Vagina (tissue), 2 donors: Measurements from ENCODE around the gene HTRA3.

Source experiments
- POLR2A ChIP-seq, 2 donors: fragments of 450-650 bp; IDR thresholded peaks; one replicate each; pipeline ENCODE4 v1.6.1; 2017; ENCODE audit warnings: antibody characterized with exemption in 2 of 2, mild to moderate bottlenecking in 2 of 2, moderate library complexity in 2 of 2
- POLR2AphosphoS5 ChIP-seq, 2 donors: sonication (generic); formaldehyde crosslinking; IDR thresholded peaks; one replicate each; pipeline ENCODE4 v1.9.0; 2017; ENCODE audit warnings: antibody characterized with exemption in 2 of 2, mild to moderate bottlenecking in 2 of 2, low read depth in 1 of 2; ENCODE audit not compliant: insufficient read depth in 1 of 2
- TF ChIP-seq, protein P1 (sequence below), 3 experiments: fragments of 450-650 bp in 2 of 3; fragments of 200-600 bp in 1 of 3; sonication (generic) in 1 of 3; IDR thresholded peaks; one replicate each; pipeline ENCODE4 v1.5.1; 2017 to 2019; ENCODE audit warnings: antibody characterized with exemption in 3 of 3, mild to moderate bottlenecking in 2 of 3, moderate library complexity in 2 of 3

DNA sequence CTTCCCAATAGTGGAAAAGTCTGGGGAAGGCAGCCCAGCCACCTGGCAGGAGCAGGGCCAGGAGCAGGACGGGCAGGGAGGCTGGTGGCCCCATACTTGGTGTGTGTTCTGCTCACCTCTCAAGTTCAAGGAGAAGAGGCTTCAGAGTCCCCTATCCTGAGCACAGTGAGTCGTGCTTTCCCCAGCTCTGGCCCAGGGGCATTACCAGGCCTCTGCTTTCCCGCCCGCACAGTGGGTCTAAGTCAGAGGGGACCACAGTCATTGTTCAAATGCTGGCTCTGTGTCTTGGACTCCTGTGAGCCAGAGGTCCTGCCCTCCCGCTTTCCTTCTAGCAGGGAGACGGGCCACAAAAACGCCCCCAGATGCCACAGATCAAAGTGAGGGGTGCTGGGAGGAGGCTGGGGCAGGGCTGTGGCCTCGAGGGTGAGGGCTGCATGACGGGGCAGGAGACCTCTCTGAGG lies 27.6 kb downstream of the HTRA3 start:
- TF ChIP-seq, protein P1, sequence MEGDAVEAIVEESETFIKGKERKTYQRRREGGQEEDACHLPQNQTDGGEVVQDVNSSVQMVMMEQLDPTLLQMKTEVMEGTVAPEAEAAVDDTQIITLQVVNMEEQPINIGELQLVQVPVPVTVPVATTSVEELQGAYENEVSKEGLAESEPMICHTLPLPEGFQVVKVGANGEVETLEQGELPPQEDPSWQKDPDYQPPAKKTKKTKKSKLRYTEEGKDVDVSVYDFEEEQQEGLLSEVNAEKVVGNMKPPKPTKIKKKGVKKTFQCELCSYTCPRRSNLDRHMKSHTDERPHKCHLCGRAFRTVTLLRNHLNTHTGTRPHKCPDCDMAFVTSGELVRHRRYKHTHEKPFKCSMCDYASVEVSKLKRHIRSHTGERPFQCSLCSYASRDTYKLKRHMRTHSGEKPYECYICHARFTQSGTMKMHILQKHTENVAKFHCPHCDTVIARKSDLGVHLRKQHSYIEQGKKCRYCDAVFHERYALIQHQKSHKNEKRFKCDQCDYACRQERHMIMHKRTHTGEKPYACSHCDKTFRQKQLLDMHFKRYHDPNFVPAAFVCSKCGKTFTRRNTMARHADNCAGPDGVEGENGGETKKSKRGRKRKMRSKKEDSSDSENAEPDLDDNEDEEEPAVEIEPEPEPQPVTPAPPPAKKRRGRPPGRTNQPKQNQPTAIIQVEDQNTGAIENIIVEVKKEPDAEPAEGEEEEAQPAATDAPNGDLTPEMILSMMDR (IDR thresholded peaks at IDR 0.05), result no peak
- TF ChIP-seq POLR2A (IDR thresholded peaks at IDR 0.05) (no peak), POLR2AphosphoS5 (IDR thresholded peaks at IDR 0.05; ENCODE audit: insufficient read depth in 1 of 2, low read depth in 1 of 2) (no peak)
